Measurements from ENCODE around the gene TMEM217.

Gene TMEM217

GRCh38 chr6:37222992-37223391 is 35.0 kb downstream of the TMEM217 start:
- CTCF ChIA-PET, result interaction anchor here (0.7 kb wide), 1 partner anchor 205 kb away, joined by 3 read pairs; no protein-coding TSS in a partner anchor
- no peak for DNase-seq (ENCODE audit: low spot score)
- POLR2A ChIA-PET (ENCODE audit: low non-redundant PET), result interaction anchor here (0.5 kb wide), 1 partner anchor 39 kb away, joined by 3 read pairs; no protein-coding TSS in a partner anchor
- peak overlapping the region; percentile 77 for H3K27ac ChIP-seq
- no peak for TF ChIP-seq CTCF (conservative IDR thresholded peaks at IDR 0.05; ENCODE audit: low read depth)

- POLR2A ChIA-PET (ENCODE audit: low non-redundant PET), result interaction anchor here (0.5 kb wide), 1 partner anchor 40 kb away, joined by 3 read pairs; no protein-coding TSS in a partner anchor
- DNase-seq (ENCODE audit: low spot score), result peak; percentile 84
- H3K27ac ChIP-seq, result peak overlapping the region; percentile 77
- no peak for TF ChIP-seq CTCF (conservative IDR thresholded peaks at IDR 0.05; ENCODE audit: low read depth)
- CTCF ChIA-PET, result interaction anchor here (0.7 kb wide), 1 partner anchor 204 kb away, joined by 3 read pairs; no protein-coding TSS in a partner anchor
Observed at GRCh38 chr6:37222125-37222967, 35.6 kb downstream of the TMEM217 start.

- H3K27ac ChIP-seq, result peak overlapping the region; percentile 77
- no peak for DNase-seq (ENCODE audit: low spot score)
- POLR2A ChIA-PET (ENCODE audit: low non-redundant PET), result no interaction called here
- TF ChIP-seq CTCF (conservative IDR thresholded peaks at IDR 0.05; ENCODE audit: low read depth), result no peak
- CTCF ChIA-PET, result no interaction called here
Observed at GRCh38 chr6:37221585-37222124, 36.3 kb downstream of the TMEM217 start.

GRCh38 chr6:37218511-37218910 is 39.4 kb downstream of the TMEM217 start:
- H3K27ac ChIP-seq, result no peak overlapping the region
- TF ChIP-seq CTCF (conservative IDR thresholded peaks at IDR 0.05; ENCODE audit: low read depth), result no peak
- DNase-seq (ENCODE audit: low spot score), result no peak
- ChIA-PET POLR2A (ENCODE audit: low non-redundant PET) (no interaction called here), CTCF (no interaction called here)

GRCh38 chr6:37218061-37218460 is 39.9 kb downstream of the TMEM217 start:
- no peak for DNase-seq (ENCODE audit: low spot score)
- ChIA-PET POLR2A (ENCODE audit: low non-redundant PET) (no interaction called here), CTCF (no interaction called here)
- H3K27ac ChIP-seq, result no peak overlapping the region
- TF ChIP-seq CTCF (conservative IDR thresholded peaks at IDR 0.05; ENCODE audit: low read depth), result no peak

- no peak overlapping the region for H3K27ac ChIP-seq
- no peak for DNase-seq (ENCODE audit: low spot score)
- ChIA-PET CTCF (interaction anchor here (0.8 to 2.3 kb wide), 3 partner anchors 164 to 194 kb away, joined by 4 to 18 read pairs (median 4); no protein-coding TSS in a partner anchor), POLR2A (ENCODE audit: low non-redundant PET) (no interaction called here)
- TF ChIP-seq CTCF (conservative IDR thresholded peaks at IDR 0.05; ENCODE audit: low read depth), result no peak
Observed at GRCh38 chr6:37212268-37212667, 45.7 kb downstream of the TMEM217 start.

All from RWPE1 (cell line).